ENCODE data around the gene ZNF165. TPM values are rescaled to one million over a fixed set of nuclear protein-coding genes. Genes with fewer than 3 reads are reported as not detected.
A peak's percentile ranks its signal among the peaks of the same experiment; 100 is the strongest.

ZNF165 gene
- total and polyA plus RNA-seq, 2 of the 13 experiments (the other 11 are each of a cell fraction or from before 2014, with no cell fraction given), result 0.58 to 8.6 TPM

DNA sequence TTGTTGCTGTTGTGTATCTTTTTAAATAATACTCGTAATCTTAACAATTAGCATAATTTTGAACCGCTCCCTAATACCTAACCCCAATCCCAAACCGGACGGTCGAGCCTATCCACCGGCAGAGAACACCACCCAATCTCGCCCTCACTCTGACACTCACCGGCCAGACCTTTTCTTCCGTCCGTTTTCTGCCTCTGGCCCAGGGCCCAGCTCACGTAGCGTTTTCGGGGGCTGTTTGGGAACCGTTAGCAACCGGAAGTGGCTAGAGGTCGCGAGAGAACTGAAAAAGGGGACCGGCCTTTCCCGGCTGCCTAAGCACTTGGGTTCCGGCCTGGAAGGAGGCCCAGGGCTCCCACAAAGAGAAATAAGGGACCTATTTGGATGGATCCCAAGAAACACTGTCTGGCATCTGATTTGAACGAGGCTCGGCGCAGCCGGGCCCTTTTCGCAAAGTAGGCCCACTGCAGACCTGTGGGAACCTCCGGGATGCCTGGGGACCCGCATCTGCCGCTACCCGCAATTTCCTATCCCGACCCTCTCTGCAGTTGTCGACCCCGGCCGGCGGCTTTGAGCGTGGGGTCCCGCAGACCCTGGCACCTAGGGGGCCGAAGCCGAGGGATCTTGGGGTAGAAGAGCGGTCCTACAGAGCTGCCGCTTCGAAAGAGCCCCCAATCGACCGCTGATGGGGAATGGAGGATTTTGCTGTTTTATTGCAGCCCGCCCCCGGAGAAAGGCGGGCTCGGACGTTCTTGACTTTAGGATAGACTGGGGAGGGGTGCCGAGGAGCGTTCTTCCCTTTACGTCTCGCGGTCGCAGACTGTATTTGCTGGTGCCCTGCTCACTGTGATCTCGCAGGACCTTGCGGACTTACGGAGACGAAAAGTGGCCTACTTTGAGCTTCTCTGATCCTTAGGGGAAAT, 56.5 kb downstream of the ZNF165 start (continued):
- TF ChIP-seq, protein P1, sequence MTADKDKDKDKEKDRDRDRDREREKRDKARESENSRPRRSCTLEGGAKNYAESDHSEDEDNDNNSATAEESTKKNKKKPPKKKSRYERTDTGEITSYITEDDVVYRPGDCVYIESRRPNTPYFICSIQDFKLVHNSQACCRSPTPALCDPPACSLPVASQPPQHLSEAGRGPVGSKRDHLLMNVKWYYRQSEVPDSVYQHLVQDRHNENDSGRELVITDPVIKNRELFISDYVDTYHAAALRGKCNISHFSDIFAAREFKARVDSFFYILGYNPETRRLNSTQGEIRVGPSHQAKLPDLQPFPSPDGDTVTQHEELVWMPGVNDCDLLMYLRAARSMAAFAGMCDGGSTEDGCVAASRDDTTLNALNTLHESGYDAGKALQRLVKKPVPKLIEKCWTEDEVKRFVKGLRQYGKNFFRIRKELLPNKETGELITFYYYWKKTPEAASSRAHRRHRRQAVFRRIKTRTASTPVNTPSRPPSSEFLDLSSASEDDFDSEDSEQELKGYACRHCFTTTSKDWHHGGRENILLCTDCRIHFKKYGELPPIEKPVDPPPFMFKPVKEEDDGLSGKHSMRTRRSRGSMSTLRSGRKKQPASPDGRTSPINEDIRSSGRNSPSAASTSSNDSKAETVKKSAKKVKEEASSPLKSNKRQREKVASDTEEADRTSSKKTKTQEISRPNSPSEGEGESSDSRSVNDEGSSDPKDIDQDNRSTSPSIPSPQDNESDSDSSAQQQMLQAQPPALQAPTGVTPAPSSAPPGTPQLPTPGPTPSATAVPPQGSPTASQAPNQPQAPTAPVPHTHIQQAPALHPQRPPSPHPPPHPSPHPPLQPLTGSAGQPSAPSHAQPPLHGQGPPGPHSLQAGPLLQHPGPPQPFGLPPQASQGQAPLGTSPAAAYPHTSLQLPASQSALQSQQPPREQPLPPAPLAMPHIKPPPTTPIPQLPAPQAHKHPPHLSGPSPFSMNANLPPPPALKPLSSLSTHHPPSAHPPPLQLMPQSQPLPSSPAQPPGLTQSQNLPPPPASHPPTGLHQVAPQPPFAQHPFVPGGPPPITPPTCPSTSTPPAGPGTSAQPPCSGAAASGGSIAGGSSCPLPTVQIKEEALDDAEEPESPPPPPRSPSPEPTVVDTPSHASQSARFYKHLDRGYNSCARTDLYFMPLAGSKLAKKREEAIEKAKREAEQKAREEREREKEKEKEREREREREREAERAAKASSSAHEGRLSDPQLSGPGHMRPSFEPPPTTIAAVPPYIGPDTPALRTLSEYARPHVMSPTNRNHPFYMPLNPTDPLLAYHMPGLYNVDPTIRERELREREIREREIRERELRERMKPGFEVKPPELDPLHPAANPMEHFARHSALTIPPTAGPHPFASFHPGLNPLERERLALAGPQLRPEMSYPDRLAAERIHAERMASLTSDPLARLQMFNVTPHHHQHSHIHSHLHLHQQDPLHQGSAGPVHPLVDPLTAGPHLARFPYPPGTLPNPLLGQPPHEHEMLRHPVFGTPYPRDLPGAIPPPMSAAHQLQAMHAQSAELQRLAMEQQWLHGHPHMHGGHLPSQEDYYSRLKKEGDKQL (CRISPR knock-in tag; IDR thresholded peaks at IDR 0.05; ENCODE audit: low read depth), result no peak
- TF ChIP-seq ZSCAN25 (CRISPR knock-in tag; IDR thresholded peaks at IDR 0.05) (peak; percentile 49; the same call in 1 of the 2 replicates), DR1 (CRISPR knock-in tag; IDR thresholded peaks at IDR 0.05) (peak; percentile 81), LCORL (IDR thresholded peaks at IDR 0.05) (peak; percentile 46; the same call in 1 of the 2 replicates), LCORL (CRISPR knock-in tag; IDR thresholded peaks at IDR 0.05) (peak; percentile 96), TBX3 (IDR thresholded peaks at IDR 0.05; ENCODE audit: borderline replicate concordance) (no peak), ZNF747 (CRISPR knock-in tag; IDR thresholded peaks at IDR 0.05; ENCODE audit: borderline replicate concordance) (peak; percentile 98), RXRA (CRISPR knock-in tag; IDR thresholded peaks at IDR 0.05) (peak; percentile 83), SIN3B (IDR thresholded peaks at IDR 0.05; ENCODE audit: low read length) (peak; percentile 94), IKZF1 (IDR thresholded peaks at IDR 0.05) (no peak), ZNF30 (CRISPR knock-in tag; IDR thresholded peaks at IDR 0.05) (0 out of 2 replicates have a peak, but pooled peaks have one; percentile 83), CC2D1A (CRISPR knock-in tag; IDR thresholded peaks at IDR 0.05) (no peak; the same call in 1 of the 2 replicates), CREM (IDR thresholded peaks at IDR 0.05) (peak; percentile 84), CREM (CRISPR knock-in tag; IDR thresholded peaks at IDR 0.05) (no peak)
- TF ChIP-seq, protein P2, sequence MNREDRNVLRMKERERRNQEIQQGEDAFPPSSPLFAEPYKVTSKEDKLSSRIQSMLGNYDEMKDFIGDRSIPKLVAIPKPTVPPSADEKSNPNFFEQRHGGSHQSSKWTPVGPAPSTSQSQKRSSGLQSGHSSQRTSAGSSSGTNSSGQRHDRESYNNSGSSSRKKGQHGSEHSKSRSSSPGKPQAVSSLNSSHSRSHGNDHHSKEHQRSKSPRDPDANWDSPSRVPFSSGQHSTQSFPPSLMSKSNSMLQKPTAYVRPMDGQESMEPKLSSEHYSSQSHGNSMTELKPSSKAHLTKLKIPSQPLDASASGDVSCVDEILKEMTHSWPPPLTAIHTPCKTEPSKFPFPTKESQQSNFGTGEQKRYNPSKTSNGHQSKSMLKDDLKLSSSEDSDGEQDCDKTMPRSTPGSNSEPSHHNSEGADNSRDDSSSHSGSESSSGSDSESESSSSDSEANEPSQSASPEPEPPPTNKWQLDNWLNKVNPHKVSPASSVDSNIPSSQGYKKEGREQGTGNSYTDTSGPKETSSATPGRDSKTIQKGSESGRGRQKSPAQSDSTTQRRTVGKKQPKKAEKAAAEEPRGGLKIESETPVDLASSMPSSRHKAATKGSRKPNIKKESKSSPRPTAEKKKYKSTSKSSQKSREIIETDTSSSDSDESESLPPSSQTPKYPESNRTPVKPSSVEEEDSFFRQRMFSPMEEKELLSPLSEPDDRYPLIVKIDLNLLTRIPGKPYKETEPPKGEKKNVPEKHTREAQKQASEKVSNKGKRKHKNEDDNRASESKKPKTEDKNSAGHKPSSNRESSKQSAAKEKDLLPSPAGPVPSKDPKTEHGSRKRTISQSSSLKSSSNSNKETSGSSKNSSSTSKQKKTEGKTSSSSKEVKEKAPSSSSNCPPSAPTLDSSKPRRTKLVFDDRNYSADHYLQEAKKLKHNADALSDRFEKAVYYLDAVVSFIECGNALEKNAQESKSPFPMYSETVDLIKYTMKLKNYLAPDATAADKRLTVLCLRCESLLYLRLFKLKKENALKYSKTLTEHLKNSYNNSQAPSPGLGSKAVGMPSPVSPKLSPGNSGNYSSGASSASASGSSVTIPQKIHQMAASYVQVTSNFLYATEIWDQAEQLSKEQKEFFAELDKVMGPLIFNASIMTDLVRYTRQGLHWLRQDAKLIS (CRISPR knock-in tag; IDR thresholded peaks at IDR 0.05), result 0 out of 2 replicates have a peak, but pooled peaks have one; percentile 55
- TF ChIP-seq, protein P3, sequence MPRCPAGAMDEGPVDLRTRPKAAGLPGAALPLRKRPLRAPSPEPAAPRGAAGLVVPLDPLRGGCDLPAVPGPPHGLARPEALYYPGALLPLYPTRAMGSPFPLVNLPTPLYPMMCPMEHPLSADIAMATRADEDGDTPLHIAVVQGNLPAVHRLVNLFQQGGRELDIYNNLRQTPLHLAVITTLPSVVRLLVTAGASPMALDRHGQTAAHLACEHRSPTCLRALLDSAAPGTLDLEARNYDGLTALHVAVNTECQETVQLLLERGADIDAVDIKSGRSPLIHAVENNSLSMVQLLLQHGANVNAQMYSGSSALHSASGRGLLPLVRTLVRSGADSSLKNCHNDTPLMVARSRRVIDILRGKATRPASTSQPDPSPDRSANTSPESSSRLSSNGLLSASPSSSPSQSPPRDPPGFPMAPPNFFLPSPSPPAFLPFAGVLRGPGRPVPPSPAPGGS (CRISPR knock-in tag; IDR thresholded peaks at IDR 0.05), result peak; percentile 96
- TF ChIP-seq, protein P4, sequence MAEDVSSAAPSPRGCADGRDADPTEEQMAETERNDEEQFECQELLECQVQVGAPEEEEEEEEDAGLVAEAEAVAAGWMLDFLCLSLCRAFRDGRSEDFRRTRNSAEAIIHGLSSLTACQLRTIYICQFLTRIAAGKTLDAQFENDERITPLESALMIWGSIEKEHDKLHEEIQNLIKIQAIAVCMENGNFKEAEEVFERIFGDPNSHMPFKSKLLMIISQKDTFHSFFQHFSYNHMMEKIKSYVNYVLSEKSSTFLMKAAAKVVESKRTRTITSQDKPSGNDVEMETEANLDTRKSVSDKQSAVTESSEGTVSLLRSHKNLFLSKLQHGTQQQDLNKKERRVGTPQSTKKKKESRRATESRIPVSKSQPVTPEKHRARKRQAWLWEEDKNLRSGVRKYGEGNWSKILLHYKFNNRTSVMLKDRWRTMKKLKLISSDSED (CRISPR knock-in tag; IDR thresholded peaks at IDR 0.05), result no peak

All from HepG2 (cell line).